Effector memory CD4-positive, alpha-beta T cell (primary cell): ENCODE results near the gene SNX32.

Experiments used
- DNase-seq, 3 donors: peaks; one replicate each; pipeline ENCODE4 v3.0.0-alpha.2; 2020
- H3K27ac ChIP-seq: 2 replicates; pipeline ENCODE4 v1.7.0; 2013; ENCODE audit warnings: mild to moderate bottlenecking, low read length, moderate library complexity; ENCODE audit not compliant: insufficient read depth, poor library complexity, severe bottlenecking
- H3K27me3 ChIP-seq: replicated peaks from 2 replicates; pipeline ENCODE4 v1.7.0; 2013; ENCODE audit warnings: mild to moderate bottlenecking, low read length; ENCODE audit not compliant: insufficient read depth, control insufficient read depth, poor library complexity, severe bottlenecking
- H3K36me3 ChIP-seq: 2 replicates; pipeline ENCODE4 v1.7.0; 2013; ENCODE audit warnings: mild to moderate bottlenecking, low read length, moderate library complexity; ENCODE audit not compliant: control insufficient read depth, insufficient read depth
- H3K4me1 ChIP-seq: 2 replicates; pipeline ENCODE4 v1.7.0; 2013; ENCODE audit warnings: low read length, mild to moderate bottlenecking; ENCODE audit not compliant: control insufficient read depth, insufficient read depth, poor library complexity, severe bottlenecking
- H3K4me3 ChIP-seq: 2 replicates; pipeline ENCODE4 v1.7.0; 2013; ENCODE audit warnings: low read length, low read depth, mild to moderate bottlenecking; ENCODE audit not compliant: insufficient read depth, poor library complexity, severe bottlenecking
- H3K9me3 ChIP-seq: 2 replicates; pipeline ENCODE4 v1.7.0; 2013; ENCODE audit warnings: mild to moderate bottlenecking, low read length, moderate library complexity; ENCODE audit not compliant: control insufficient read depth

The SNX32 gene

DNA sequence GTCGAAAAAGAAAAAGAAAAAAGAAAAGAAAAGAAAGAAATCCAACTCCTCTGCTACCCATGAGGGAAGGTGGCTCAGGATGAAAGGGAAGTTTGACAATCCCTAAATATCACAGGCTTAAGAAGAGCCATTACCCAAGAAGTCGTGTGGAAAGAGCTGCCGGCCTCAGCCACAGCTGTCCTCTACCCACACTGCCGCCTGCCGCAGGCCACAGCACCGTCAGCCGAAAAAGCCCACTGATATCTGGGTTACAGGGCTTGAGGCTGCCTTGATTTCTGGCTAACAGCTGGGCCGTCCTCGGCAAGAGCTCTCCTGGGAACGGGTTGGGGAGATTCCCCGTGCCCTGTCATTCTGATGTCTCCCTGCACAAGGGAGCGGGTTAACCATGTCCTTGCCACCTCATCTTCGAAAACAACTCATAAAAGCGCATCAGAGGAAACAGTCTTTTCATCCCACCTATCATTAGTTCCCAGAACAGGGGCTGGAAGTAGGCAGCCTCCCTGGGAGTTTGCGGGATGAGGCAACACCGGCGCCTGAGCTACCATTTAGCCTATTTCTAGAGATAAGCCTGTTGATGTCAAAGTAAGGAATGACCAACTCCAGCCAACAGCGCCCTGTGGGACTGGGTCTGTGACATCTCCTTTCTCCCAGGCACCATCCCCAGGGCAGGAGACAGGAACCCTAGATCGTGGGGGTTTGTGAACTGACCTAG lies 21.8 kb upstream of the SNX32 start:
- no peaks in the 10 kb centered on the region for H3K36me3 ChIP-seq
- no peaks in the 10 kb centered on the region for H3K9me3 ChIP-seq
- no peaks in the 10 kb centered on the region for H3K27me3 ChIP-seq
- DNase-seq = no peak
- no peak overlapping the region for H3K27ac ChIP-seq
- no peak overlapping the region for H3K4me3 ChIP-seq
- H3K4me1 ChIP-seq = no peaks in the 10 kb centered on the region

GRCh38 chr11:65814131-65814985 lies 19.4 kb upstream of the SNX32 start:
- no peak overlapping the region for H3K4me3 ChIP-seq
- no peak overlapping the region for H3K27ac ChIP-seq
- DNase-seq = no peak
- no peaks in the 10 kb centered on the region for H3K36me3 ChIP-seq
- peaks cover 3% of the 10 kb centered on the region for H3K4me1 ChIP-seq
- no peaks in the 10 kb centered on the region for H3K27me3 ChIP-seq
- H3K9me3 ChIP-seq = no peaks in the 10 kb centered on the region

- H3K4me3 ChIP-seq = no peak overlapping the region
- no peak for DNase-seq
- H3K36me3 ChIP-seq = no peaks in the 10 kb centered on the region
- peaks cover 3% of the 10 kb centered on the region for H3K4me1 ChIP-seq
- no peaks in the 10 kb centered on the region for H3K9me3 ChIP-seq
- no peak overlapping the region for H3K27ac ChIP-seq
- no peaks in the 10 kb centered on the region for H3K27me3 ChIP-seq
Measured at GRCh38 chr11:65814986-65815565, 18.7 kb upstream of the SNX32 start.

DNA sequence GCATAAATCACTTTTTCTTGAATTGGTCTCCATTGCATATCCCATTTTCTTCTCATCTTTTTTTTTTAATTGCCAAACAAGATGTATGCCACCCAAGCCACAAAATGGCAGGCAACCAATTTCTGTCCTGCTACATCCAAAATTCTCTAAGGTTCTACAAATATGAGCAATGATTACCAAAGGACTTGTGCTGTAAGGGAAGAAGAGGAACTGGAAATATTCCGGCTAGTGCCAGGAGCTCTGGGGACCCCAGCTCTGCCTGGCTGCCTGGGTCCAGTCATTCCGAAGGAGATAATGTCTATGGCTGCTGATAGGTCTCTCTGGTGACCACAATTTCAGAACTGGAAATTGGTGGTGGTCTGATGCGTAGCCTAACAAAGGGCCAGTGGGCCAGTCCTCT lies 17.1 kb upstream of the SNX32 start:
- no peak for DNase-seq
- no peaks in the 10 kb centered on the region for H3K36me3 ChIP-seq
- no peaks in the 10 kb centered on the region for H3K27me3 ChIP-seq
- H3K9me3 ChIP-seq = no peaks in the 10 kb centered on the region
- no peak overlapping the region for H3K27ac ChIP-seq
- no peak overlapping the region for H3K4me3 ChIP-seq
- H3K4me1 ChIP-seq = peaks cover 3% of the 10 kb centered on the region

DNA sequence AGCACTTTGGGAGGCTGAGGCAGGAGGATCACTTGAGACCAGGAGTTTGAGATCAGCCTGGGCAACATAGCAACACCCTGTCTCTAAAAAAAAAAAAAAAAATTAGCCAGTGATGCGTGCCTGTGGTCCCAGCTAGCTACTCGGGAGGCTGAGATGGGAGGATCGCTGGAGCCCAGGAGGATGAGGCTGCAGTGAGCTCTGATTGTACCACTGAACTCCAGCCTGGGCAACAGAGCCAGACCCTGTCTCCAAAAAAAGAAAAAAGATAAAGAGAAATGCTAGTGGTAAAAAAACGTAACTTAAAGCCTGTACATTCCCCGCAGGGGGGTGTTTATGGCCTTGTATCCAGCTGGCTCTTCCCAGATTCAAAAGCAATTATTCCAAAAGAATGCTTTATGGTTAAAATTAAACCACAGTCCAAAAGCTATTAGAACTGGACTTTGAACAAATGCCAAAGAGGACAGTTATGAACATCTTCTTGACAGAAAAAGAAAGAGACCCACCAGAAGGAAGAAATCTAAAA lies 16.4 kb upstream of the SNX32 start:
- Histone ChIP-seq H3K4me1 (peaks cover 3% of the 10 kb centered on the region), H3K36me3 (no peaks in the 10 kb centered on the region), H3K9me3 (no peaks in the 10 kb centered on the region), H3K27me3 (no peaks in the 10 kb centered on the region), H3K4me3 (peak overlapping the region; percentile 43), H3K27ac (peak overlapping the region; percentile 48)
- no peak for DNase-seq

- peaks cover 3% of the 10 kb centered on the region for H3K4me1 ChIP-seq
- no peaks in the 10 kb centered on the region for H3K36me3 ChIP-seq
- H3K9me3 ChIP-seq = no peaks in the 10 kb centered on the region
- H3K4me3 ChIP-seq = peak overlapping the region; percentile 43
- peak overlapping the region; percentile 48 for H3K27ac ChIP-seq
- H3K27me3 ChIP-seq = no peaks in the 10 kb centered on the region
- DNase-seq = peak; percentile 83 to 91 (median 89)
Measured at GRCh38 chr11:65817835-65818680, 15.7 kb upstream of the SNX32 start.

DNA sequence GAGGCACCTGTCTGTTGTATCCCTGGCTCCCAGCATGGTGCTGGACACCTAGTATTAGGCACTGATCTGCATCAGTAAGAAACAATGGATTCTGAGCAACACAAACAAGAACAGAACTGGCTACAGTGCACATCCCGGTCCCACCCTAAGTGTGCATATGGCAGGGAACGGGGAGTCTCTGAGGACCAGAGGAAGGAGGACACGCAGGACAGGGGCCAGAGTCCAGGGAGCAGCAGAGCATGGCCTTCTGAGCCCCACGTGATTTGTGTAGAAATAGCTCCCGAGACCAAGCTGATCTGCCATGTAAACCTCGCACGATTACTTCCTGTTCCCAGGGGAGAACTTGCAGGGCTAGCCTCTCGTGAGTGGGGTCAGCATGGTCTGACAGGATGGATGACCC lies 12.7 kb upstream of the SNX32 start:
- peaks cover 3% of the 10 kb centered on the region for H3K4me1 ChIP-seq
- no peak for DNase-seq
- H3K4me3 ChIP-seq = no peak overlapping the region
- H3K36me3 ChIP-seq = no peaks in the 10 kb centered on the region
- H3K9me3 ChIP-seq = no peaks in the 10 kb centered on the region
- H3K27ac ChIP-seq = no peak overlapping the region
- H3K27me3 ChIP-seq = no peaks in the 10 kb centered on the region

- H3K4me3 ChIP-seq = no peak overlapping the region
Measured at GRCh38 chr11:65822776-65823528, 10.8 kb upstream of the SNX32 start.

More at GRCh38 chr11:65822776-65823528, 10.8 kb upstream of the SNX32 start:
- Histone ChIP-seq H3K9me3 (no peaks in the 10 kb centered on the region), H3K36me3 (no peaks in the 10 kb centered on the region), H3K27me3 (no peaks in the 10 kb centered on the region), H3K4me1 (peaks cover 3% of the 10 kb centered on the region), H3K27ac (no peak overlapping the region)
- no peak for DNase-seq
